ENCODE results near the gene GRIA4.

Gene GRIA4

GRCh38 chr11:105609832-105610781 lies at the start of gene GRIA4:
Gene GRIA4 (plus strand): TSS chr11:105610073. CDS start chr11:105610998, 925 bp downstream.
- Mint-ChIP-seq H3K27ac (no peak within 1 kb of the TSS), H3K9me3 (peaks cover 2 to 4% of the 10 kb centered on the region in 2 donors), H3K36me3 (no peaks in the 10 kb centered on the region), H3K4me1 (peaks cover 12 to 17% of the 10 kb centered on the region in 2 donors), H3K4me3 (peak within 1 kb of the TSS; percentile 10 to 68), H3K27me3 (peaks cover 37 to 42% of the 10 kb centered on the region in 2 donors)
- DNase-seq = no peak
- ATAC-seq (replicated peaks) = peak; percentile 36 to 47

- Mint-ChIP-seq H3K4me1 (no peaks in the 10 kb centered on the region), H3K9me3 (no peaks in the 10 kb centered on the region), H3K36me3 (no peaks in the 10 kb centered on the region), H3K27me3 (no peaks in the 10 kb centered on the region), H3K27ac (no peak overlapping the region), H3K4me3 (no peak overlapping the region)
- no peak for DNase-seq
- ATAC-seq (replicated peaks) = no peak
Measured at GRCh38 chr11:105573091-105573490, 36.8 kb upstream of the GRIA4 start.

- Mint-ChIP-seq H3K4me3 (no peak overlapping the region), H3K27me3 (no peaks in the 10 kb centered on the region), H3K9me3 (no peaks in the 10 kb centered on the region), H3K36me3 (no peaks in the 10 kb centered on the region), H3K4me1 (no peaks in the 10 kb centered on the region), H3K27ac (no peak overlapping the region)
- DNase-seq (no peak), ATAC-seq (replicated peaks) (no peak)
Measured at GRCh38 chr11:105574974-105575373, 34.9 kb upstream of the GRIA4 start.

GRCh38 chr11:105577641-105578040 lies 32.2 kb upstream of the GRIA4 start:
- no peak for DNase-seq
- no peaks in the 10 kb centered on the region for H3K4me1 Mint-ChIP-seq
- no peak for ATAC-seq (replicated peaks)
- H3K9me3 Mint-ChIP-seq = no peaks in the 10 kb centered on the region
- H3K4me3 Mint-ChIP-seq = no peak overlapping the region
- H3K36me3 Mint-ChIP-seq = no peaks in the 10 kb centered on the region
- H3K27me3 Mint-ChIP-seq = no peaks in the 10 kb centered on the region
- H3K27ac Mint-ChIP-seq = no peak overlapping the region

- H3K27ac Mint-ChIP-seq = no peak overlapping the region
- no peaks in the 10 kb centered on the region for H3K27me3 Mint-ChIP-seq
- DNase-seq (no peak), ATAC-seq (replicated peaks) (no peak)
- H3K4me3 Mint-ChIP-seq = no peak overlapping the region
- no peaks in the 10 kb centered on the region for H3K4me1 Mint-ChIP-seq
- peaks cover 0 to 2% of the 10 kb centered on the region in 2 donors for H3K9me3 Mint-ChIP-seq
- no peaks in the 10 kb centered on the region for H3K36me3 Mint-ChIP-seq
Measured at GRCh38 chr11:105579111-105579510, 30.8 kb upstream of the GRIA4 start.

- Mint-ChIP-seq H3K27ac (no peak overlapping the region), H3K36me3 (no peaks in the 10 kb centered on the region), H3K4me1 (no peaks in the 10 kb centered on the region), H3K4me3 (no peak overlapping the region), H3K9me3 (peaks cover 0 to 10% of the 10 kb centered on the region in 2 donors), H3K27me3 (no peaks in the 10 kb centered on the region)
- no peak for ATAC-seq (replicated peaks)
- no peak for DNase-seq
Measured at GRCh38 chr11:105582497-105582896, 27.4 kb upstream of the GRIA4 start.

- H3K9me3 Mint-ChIP-seq = peaks cover 0 to 10% of the 10 kb centered on the region in 2 donors
- no peaks in the 10 kb centered on the region for H3K4me1 Mint-ChIP-seq
- no peak for DNase-seq
- ATAC-seq (replicated peaks) = no peak
- no peak overlapping the region for H3K27ac Mint-ChIP-seq
- H3K4me3 Mint-ChIP-seq = no peak overlapping the region
- no peaks in the 10 kb centered on the region for H3K27me3 Mint-ChIP-seq
- H3K36me3 Mint-ChIP-seq = no peaks in the 10 kb centered on the region
Measured at GRCh38 chr11:105588001-105588400, 21.9 kb upstream of the GRIA4 start.

- H3K36me3 Mint-ChIP-seq = no peaks in the 10 kb centered on the region
- no peak overlapping the region for H3K27ac Mint-ChIP-seq
- peaks cover 0 to 9% of the 10 kb centered on the region in 2 donors for H3K9me3 Mint-ChIP-seq
- DNase-seq (no peak), ATAC-seq (replicated peaks) (no peak)
- H3K27me3 Mint-ChIP-seq = no peaks in the 10 kb centered on the region
- no peak overlapping the region for H3K4me3 Mint-ChIP-seq
- no peaks in the 10 kb centered on the region for H3K4me1 Mint-ChIP-seq
Measured at GRCh38 chr11:105589346-105589745, 20.5 kb upstream of the GRIA4 start.

- Mint-ChIP-seq H3K4me1 (no peaks in the 10 kb centered on the region), H3K27me3 (no peaks in the 10 kb centered on the region), H3K27ac (no peak overlapping the region), H3K4me3 (no peak overlapping the region), H3K36me3 (no peaks in the 10 kb centered on the region), H3K9me3 (no peaks in the 10 kb centered on the region)
- ATAC-seq (replicated peaks) (no peak), DNase-seq (no peak)
Measured at GRCh38 chr11:105592035-105592434, 17.8 kb upstream of the GRIA4 start.

- DNase-seq = no peak
- Mint-ChIP-seq H3K4me3 (no peak overlapping the region), H3K4me1 (no peaks in the 10 kb centered on the region), H3K36me3 (no peaks in the 10 kb centered on the region), H3K9me3 (no peaks in the 10 kb centered on the region), H3K27me3 (no peaks in the 10 kb centered on the region), H3K27ac (no peak overlapping the region)
- ATAC-seq (replicated peaks) = no peak
Measured at GRCh38 chr11:105598371-105598770, 11.5 kb upstream of the GRIA4 start.

- no peaks in the 10 kb centered on the region for H3K36me3 Mint-ChIP-seq
- H3K27me3 Mint-ChIP-seq = peaks cover 0 to 4% of the 10 kb centered on the region in 2 donors
- no peak for DNase-seq
- H3K9me3 Mint-ChIP-seq = peaks cover 2 to 4% of the 10 kb centered on the region in 2 donors
- ATAC-seq (replicated peaks) = no peak
- H3K27ac Mint-ChIP-seq = no peak overlapping the region
- no peaks in the 10 kb centered on the region for H3K4me1 Mint-ChIP-seq
- H3K4me3 Mint-ChIP-seq = no peak overlapping the region
Measured at GRCh38 chr11:105603156-105603555, 6.7 kb upstream of the GRIA4 start.

- Mint-ChIP-seq H3K4me1 (peaks cover 12 to 17% of the 10 kb centered on the region in 2 donors), H3K4me3 (no peak overlapping the region), H3K36me3 (no peaks in the 10 kb centered on the region), H3K27me3 (peaks cover 37 to 42% of the 10 kb centered on the region in 2 donors), H3K27ac (no peak overlapping the region), H3K9me3 (peaks cover 2 to 4% of the 10 kb centered on the region in 2 donors)
- ATAC-seq (replicated peaks) (peak; percentile 66 to 75), DNase-seq (peak; percentile 10)
Measured at GRCh38 chr11:105609341-105609781, 512 bp upstream of the GRIA4 start.

- peaks cover 0 to under 1% of the 10 kb centered on the region in 2 donors for H3K9me3 Mint-ChIP-seq
- ATAC-seq (replicated peaks) (no peak), DNase-seq (no peak)
- H3K4me3 Mint-ChIP-seq = no peak overlapping the region
- no peaks in the 10 kb centered on the region for H3K36me3 Mint-ChIP-seq
- peaks cover 12 to 17% of the 10 kb centered on the region in 2 donors for H3K4me1 Mint-ChIP-seq
- peaks cover 34 to 42% of the 10 kb centered on the region in 2 donors for H3K27me3 Mint-ChIP-seq
- H3K27ac Mint-ChIP-seq = no peak overlapping the region
Measured at GRCh38 chr11:105610871-105611571, 1.1 kb downstream of the GRIA4 start.

GRCh38 chr11:105611572-105612441 lies 1.9 kb downstream of the GRIA4 start:
- H3K27me3 Mint-ChIP-seq = peaks cover 33 to 42% of the 10 kb centered on the region in 2 donors
- H3K9me3 Mint-ChIP-seq = no peaks in the 10 kb centered on the region
- no peak overlapping the region for H3K4me3 Mint-ChIP-seq

More at GRCh38 chr11:105611572-105612441, 1.9 kb downstream of the GRIA4 start:
- no peak for DNase-seq
- no peak overlapping the region for H3K27ac Mint-ChIP-seq
- peaks cover 12 to 17% of the 10 kb centered on the region in 2 donors for H3K4me1 Mint-ChIP-seq
- no peaks in the 10 kb centered on the region for H3K36me3 Mint-ChIP-seq
- ATAC-seq (replicated peaks) = no peak

All from stimulated activated naive B cell treated with anti-CD40 and anti-IgM and Interleukin-4, amounts not matched to agents 10 μg/mL and 1 μg/mL and 100 μg/mL, for 72 hours (primary cell).